ENCODE data around the gene OSBPL8.

The OSBPL8 gene

DNA sequence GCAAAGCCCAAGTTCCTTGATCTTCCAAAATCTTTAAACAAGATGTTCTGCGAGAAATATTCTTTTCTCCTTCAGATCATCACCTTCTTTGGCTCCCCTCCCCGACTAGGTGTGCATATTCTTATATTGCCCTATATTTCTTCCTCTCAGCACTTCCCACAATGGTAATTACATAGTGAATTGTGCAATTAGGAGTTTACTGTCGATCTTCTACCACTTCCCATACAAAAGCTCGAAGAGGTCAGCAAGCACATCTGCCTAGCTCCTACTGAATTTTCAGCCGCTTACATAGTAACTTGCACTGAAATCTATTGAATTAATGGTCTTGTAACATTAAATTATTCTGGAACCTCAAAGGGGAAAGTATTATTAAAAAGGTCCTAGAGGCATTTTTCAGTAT is 16.7 kb downstream of the OSBPL8 start:
- Histone ChIP-seq H3K27ac (no peak overlapping the region), H3K9me3 (ENCODE audit: low read depth, low read length) (no peaks in the 10 kb centered on the region), H3K4me3 (no peak overlapping the region), H3K36me3 (ENCODE audit: insufficient read depth, low read length) (no peaks in the 10 kb centered on the region), H3K9ac (ENCODE audit: insufficient read length) (no peak overlapping the region)
- DNase-seq (ENCODE audit: low read depth, low spot score), result no peak
- TF ChIP-seq EZH2 (IDR thresholded peaks at IDR 0.05) (no peak), POLR2AphosphoS5 (IDR thresholded peaks at IDR 0.05; ENCODE audit: borderline replicate concordance, low read depth, low read length) (no peak), FOXP2 (optimal IDR thresholded peaks at IDR 0.05; ENCODE audit: control extremely low read depth, extremely low read length, insufficient read depth) (no peak)

DNA sequence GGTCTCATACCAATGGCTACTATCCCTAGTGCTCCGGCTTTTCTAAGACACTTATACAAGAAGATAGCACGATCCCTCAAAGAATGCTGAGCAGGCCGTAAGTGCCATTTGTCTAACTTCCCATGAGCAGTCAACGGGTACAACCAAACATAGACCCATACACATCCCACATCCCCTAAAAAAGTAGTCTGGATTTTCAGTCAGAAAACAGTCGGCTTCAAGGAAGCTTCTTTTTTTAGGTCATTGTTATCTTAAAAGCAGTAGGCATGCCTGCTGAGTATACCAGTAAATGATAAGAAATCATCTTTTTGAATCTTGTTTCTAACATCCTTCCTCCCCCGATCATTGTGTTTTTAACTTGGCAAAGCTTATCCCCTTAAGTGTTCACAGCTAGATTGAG is 19.8 kb downstream of the OSBPL8 start:
- Histone ChIP-seq H3K27ac (peak overlapping the region; percentile 33; the same call in 1 of the 2 replicates), H3K9me3 (ENCODE audit: low read depth, low read length) (no peaks in the 10 kb centered on the region), H3K4me3 (no peak overlapping the region), H3K9ac (ENCODE audit: insufficient read length) (no peak overlapping the region), H3K36me3 (ENCODE audit: insufficient read depth, low read length) (peaks cover 5% of the 10 kb centered on the region; the same call in 1 of the 2 replicates)
- TF ChIP-seq FOXP2 (optimal IDR thresholded peaks at IDR 0.05; ENCODE audit: control extremely low read depth, extremely low read length, insufficient read depth), result no peak
- no peak for TF ChIP-seq POLR2AphosphoS5 (IDR thresholded peaks at IDR 0.05; ENCODE audit: borderline replicate concordance, low read depth, low read length)
- no peak for TF ChIP-seq EZH2 (IDR thresholded peaks at IDR 0.05)
- no peak for DNase-seq (ENCODE audit: low read depth, low spot score)

DNA sequence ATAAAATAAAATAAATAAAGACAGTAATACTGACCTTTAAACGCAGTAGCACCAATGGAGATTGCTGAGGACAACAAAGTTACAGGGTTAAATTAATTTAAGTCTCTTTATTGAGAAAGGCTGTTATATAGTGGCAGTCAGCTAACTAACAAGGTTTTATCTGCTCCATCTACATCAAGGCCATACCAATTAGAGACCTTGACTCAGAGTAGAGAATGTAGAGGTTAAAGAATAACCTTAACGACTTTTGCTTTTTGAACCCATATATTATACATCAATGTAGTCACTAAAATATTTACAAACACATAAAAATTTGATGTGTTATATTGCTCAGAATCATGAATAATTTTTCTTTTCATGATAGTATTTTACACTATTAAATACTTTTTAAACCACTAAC is 21.6 kb downstream of the OSBPL8 start:
- DNase-seq (ENCODE audit: low read depth, low spot score), result no peak

DNA sequence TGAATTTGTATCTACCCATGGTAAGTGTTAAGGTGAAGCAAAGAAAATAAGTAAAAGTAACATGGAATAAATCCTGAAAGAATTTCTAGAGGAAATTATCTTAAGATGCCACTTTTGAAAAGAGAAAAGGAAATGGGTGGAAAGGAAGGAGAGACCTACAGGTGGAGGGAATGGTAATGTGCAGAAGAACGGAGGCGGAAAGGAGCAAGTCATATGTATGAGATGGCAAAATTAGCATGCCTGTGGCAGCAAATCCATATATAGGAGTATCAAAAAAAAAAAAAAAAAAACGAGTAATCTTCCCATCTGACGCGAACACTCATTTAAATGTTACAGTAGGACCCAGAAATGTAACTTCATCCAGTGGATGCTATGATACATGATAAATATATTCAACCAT is 23.0 kb downstream of the OSBPL8 start:
- H3K4me3 ChIP-seq, result no peak overlapping the region
- H3K9me3 ChIP-seq (ENCODE audit: low read depth, low read length), result no peaks in the 10 kb centered on the region
- DNase-seq (ENCODE audit: low read depth, low spot score), result no peak
- no peak for TF ChIP-seq EZH2 (IDR thresholded peaks at IDR 0.05)
- no peak for TF ChIP-seq FOXP2 (optimal IDR thresholded peaks at IDR 0.05; ENCODE audit: control extremely low read depth, extremely low read length, insufficient read depth)
- no peak for TF ChIP-seq POLR2AphosphoS5 (IDR thresholded peaks at IDR 0.05; ENCODE audit: borderline replicate concordance, low read depth, low read length)
- H3K9ac ChIP-seq (ENCODE audit: insufficient read length), result no peak overlapping the region
- peaks cover 5% of the 10 kb centered on the region; the same call in 1 of the 2 replicates for H3K36me3 ChIP-seq (ENCODE audit: insufficient read depth, low read length)
- H3K27ac ChIP-seq, result no peak overlapping the region

More for the DNA sequence above, 21.6 kb downstream of the OSBPL8 start:
- H3K9ac ChIP-seq (ENCODE audit: insufficient read length), result no peak overlapping the region
- no peaks in the 10 kb centered on the region for H3K9me3 ChIP-seq (ENCODE audit: low read depth, low read length)
- TF ChIP-seq EZH2 (IDR thresholded peaks at IDR 0.05), result no peak
- TF ChIP-seq POLR2AphosphoS5 (IDR thresholded peaks at IDR 0.05; ENCODE audit: borderline replicate concordance, low read depth, low read length), result no peak
- no peak for TF ChIP-seq FOXP2 (optimal IDR thresholded peaks at IDR 0.05; ENCODE audit: control extremely low read depth, extremely low read length, insufficient read depth)
- peaks cover 5% of the 10 kb centered on the region; the same call in 1 of the 2 replicates for H3K36me3 ChIP-seq (ENCODE audit: insufficient read depth, low read length)
- no peak overlapping the region for H3K27ac ChIP-seq
- no peak overlapping the region for H3K4me3 ChIP-seq

- H3K36me3 ChIP-seq (ENCODE audit: insufficient read depth, low read length), result peaks cover 5% of the 10 kb centered on the region; the same call in 1 of the 2 replicates
- TF ChIP-seq POLR2AphosphoS5 (IDR thresholded peaks at IDR 0.05; ENCODE audit: borderline replicate concordance, low read depth, low read length) (no peak), EZH2 (IDR thresholded peaks at IDR 0.05) (no peak), FOXP2 (optimal IDR thresholded peaks at IDR 0.05; ENCODE audit: control extremely low read depth, extremely low read length, insufficient read depth) (no peak)
- H3K9ac ChIP-seq (ENCODE audit: insufficient read length), result no peak overlapping the region
- no peak overlapping the region for H3K4me3 ChIP-seq
- H3K9me3 ChIP-seq (ENCODE audit: low read depth, low read length), result no peaks in the 10 kb centered on the region
- no peak overlapping the region for H3K27ac ChIP-seq
- DNase-seq (ENCODE audit: low read depth, low spot score), result no peak
Measured at GRCh38 chr12:76535170-76535569, 24.4 kb downstream of the OSBPL8 start.

GRCh38 chr12:76533331-76533730 is 26.2 kb downstream of the OSBPL8 start:
- no peak for DNase-seq (ENCODE audit: low read depth, low spot score)
- Histone ChIP-seq H3K4me3 (no peak overlapping the region), H3K36me3 (ENCODE audit: insufficient read depth, low read length) (peaks cover 5% of the 10 kb centered on the region; the same call in 1 of the 2 replicates), H3K27ac (no peak overlapping the region), H3K9ac (ENCODE audit: insufficient read length) (no peak overlapping the region), H3K9me3 (ENCODE audit: low read depth, low read length) (no peaks in the 10 kb centered on the region)
- no peak for TF ChIP-seq POLR2AphosphoS5 (IDR thresholded peaks at IDR 0.05; ENCODE audit: borderline replicate concordance, low read depth, low read length)
- no peak for TF ChIP-seq EZH2 (IDR thresholded peaks at IDR 0.05)

- Histone ChIP-seq H3K9ac (ENCODE audit: insufficient read length) (no peak overlapping the region), H3K4me3 (no peak overlapping the region), H3K9me3 (ENCODE audit: low read depth, low read length) (no peaks in the 10 kb centered on the region), H3K36me3 (ENCODE audit: insufficient read depth, low read length) (peaks cover 5% of the 10 kb centered on the region; the same call in 1 of the 2 replicates), H3K27ac (no peak overlapping the region)
- no peak for DNase-seq (ENCODE audit: low read depth, low spot score)
- TF ChIP-seq POLR2AphosphoS5 (IDR thresholded peaks at IDR 0.05; ENCODE audit: borderline replicate concordance, low read depth, low read length) (no peak), FOXP2 (optimal IDR thresholded peaks at IDR 0.05; ENCODE audit: control extremely low read depth, extremely low read length, insufficient read depth) (no peak), EZH2 (IDR thresholded peaks at IDR 0.05) (no peak)
Measured at GRCh38 chr12:76532520-76532919, 27.1 kb downstream of the OSBPL8 start.

GRCh38 chr12:76531056-76531455 is 28.5 kb downstream of the OSBPL8 start:
- H3K4me3 ChIP-seq, result no peak overlapping the region

DNA sequence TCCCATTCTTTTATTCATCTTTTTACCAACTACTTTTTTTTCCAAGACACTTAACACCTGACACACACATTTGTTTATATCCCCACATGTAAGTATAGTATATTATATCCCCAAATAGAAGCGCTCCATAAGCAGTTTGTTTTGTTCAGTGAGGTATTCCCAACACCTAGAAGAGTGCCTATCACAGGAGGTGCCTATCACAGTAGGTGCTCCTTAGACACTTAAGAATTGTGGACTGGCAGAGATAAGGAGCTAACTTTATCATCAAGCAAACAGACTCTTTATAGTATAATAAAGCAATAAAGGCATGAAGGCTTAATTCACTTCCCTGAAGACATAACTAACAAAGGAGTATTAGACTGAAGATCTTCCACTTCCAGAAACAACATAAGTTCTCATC is 29.1 kb downstream of the OSBPL8 start:
- Histone ChIP-seq H3K9ac (ENCODE audit: insufficient read length) (no peak overlapping the region), H3K27ac (no peak overlapping the region), H3K9me3 (ENCODE audit: low read depth, low read length) (no peaks in the 10 kb centered on the region), H3K4me3 (no peak overlapping the region), H3K36me3 (ENCODE audit: insufficient read depth, low read length) (0 out of 2 replicates have a peak, but pooled peaks cover 2% of the 10 kb centered on the region)
- TF ChIP-seq POLR2AphosphoS5 (IDR thresholded peaks at IDR 0.05; ENCODE audit: borderline replicate concordance, low read depth, low read length) (no peak), FOXP2 (optimal IDR thresholded peaks at IDR 0.05; ENCODE audit: control extremely low read depth, extremely low read length, insufficient read depth) (no peak), EZH2 (IDR thresholded peaks at IDR 0.05) (no peak)
- no peak for DNase-seq (ENCODE audit: low read depth, low spot score)

More at GRCh38 chr12:76531056-76531455, 28.5 kb downstream of the OSBPL8 start:
- H3K9me3 ChIP-seq (ENCODE audit: low read depth, low read length), result no peaks in the 10 kb centered on the region
- H3K27ac ChIP-seq, result no peak overlapping the region
- no peak for TF ChIP-seq EZH2 (IDR thresholded peaks at IDR 0.05)
- no peak for TF ChIP-seq FOXP2 (optimal IDR thresholded peaks at IDR 0.05; ENCODE audit: control extremely low read depth, extremely low read length, insufficient read depth)
- TF ChIP-seq POLR2AphosphoS5 (IDR thresholded peaks at IDR 0.05; ENCODE audit: borderline replicate concordance, low read depth, low read length), result no peak
- no peak for DNase-seq (ENCODE audit: low read depth, low spot score)
- 0 out of 2 replicates have a peak, but pooled peaks cover 2% of the 10 kb centered on the region for H3K36me3 ChIP-seq (ENCODE audit: insufficient read depth, low read length)
- no peak overlapping the region for H3K9ac ChIP-seq (ENCODE audit: insufficient read length)

Data from SK-N-MC (cell line).